Esophagus muscularis mucosa (tissue), 4 donors: Measurements from ENCODE around the gene ARL10. TPM values are rescaled to one million over a fixed set of nuclear protein-coding genes. Genes with fewer than 3 reads are reported as not detected.

Source experiments
- DNase-seq: peaks from one replicate; pipeline ENCODE4 v3.0.0-alpha.2; 2017; ENCODE audit errors: extremely low spot score
- H3K27ac ChIP-seq, 4 donors: fragments of 200-600 bp; sonication (generic); replicated peaks in 1 of 4; 1 replicate in 3 of 4; 2 replicates in 1 of 4; pipeline ENCODE4 v1.5.1; 2016 to 2019; ENCODE audit warnings: mild to moderate bottlenecking in 1 of 4
- H3K27me3 ChIP-seq, 4 donors: fragments of 200-600 bp; sonication (generic); one replicate each; pipeline versions ENCODE4 v1.5.1 to v1.6.0; 2016 to 2019
- H3K36me3 ChIP-seq, 4 donors: fragments of 200-600 bp; sonication (generic); one replicate each; pipeline ENCODE4 v1.5.1; 2016 to 2019
- H3K4me1 ChIP-seq, 4 donors: fragments of 200-600 bp; sonication (generic); one replicate each; pipeline ENCODE4 v1.5.1; 2016 to 2019
- H3K4me3 ChIP-seq, 4 donors: fragments of 200-600 bp; sonication (generic); 1 replicate in 2 of 4; 2 replicates in 2 of 4; pipeline ENCODE4 v1.5.1; 2016 to 2019; ENCODE audit warnings: mild to moderate bottlenecking in 4 of 4, moderate library complexity in 1 of 4
- H3K9me3 ChIP-seq, 4 donors: fragments of 200-600 bp; sonication (generic); 1 replicate in 3 of 4; 2 replicates in 1 of 4; pipeline ENCODE4 v1.5.1; 2016 to 2019
- CTCF ChIP-seq, 3 experiments: fragments of 200-600 bp in 2 of 3; fragments of 450-650 bp in 1 of 3; sonication (generic) in 2 of 3; IDR thresholded peaks; one replicate each; pipeline ENCODE4 v1.5.1; 2017 to 2019; ENCODE audit warnings: antibody characterized with exemption in 3 of 3, mild to moderate bottlenecking in 2 of 3, moderate library complexity in 1 of 3
- EP300 ChIP-seq: sonication (generic); formaldehyde crosslinking; IDR thresholded peaks from one replicate; pipeline ENCODE4 v1.6.1; 2017; ENCODE audit warnings: antibody characterized with exemption
- POLR2A ChIP-seq: fragments of 450-650 bp; IDR thresholded peaks from one replicate; pipeline ENCODE4 v1.6.1; 2017; ENCODE audit warnings: antibody characterized with exemption, moderate library complexity, mild to moderate bottlenecking, low read depth
- POLR2AphosphoS5 ChIP-seq, 2 donors: sonication (generic); formaldehyde crosslinking; IDR thresholded peaks; one replicate each; pipeline ENCODE4 v1.6.1; 2017; ENCODE audit warnings: antibody characterized with exemption in 2 of 2
- WGBS: methylation state at CpG from one replicate; pipeline ENCODE4 v1.1.5; 2018; 5-methylcytosine and 5-hydroxymethylcytosine counted together
- intact Hi-C: fragments of 100-400 bp; cut with DNase I; formaldehyde crosslinking; loops from one replicate; pipeline ENCODE4 v1.15.1; 2023
- total RNA-seq, 4 donors: library from RNA; depleted of rRNA; stranded (reverse); fragments of >200 nt; gene quantifications; one replicate each; pipeline versions ENCODE4 v1.1.0 to v1.2.1, GENCODE V29; 2016

The ARL10 gene
- total RNA-seq, 4 donors from 2014 or later: 5.4 to 16.9 (median 7.1) TPM

- intact Hi-C loops: no loop called here
- DNase-seq: no peak
Observed at GRCh38 chr5:176394881-176395675, 29.8 kb downstream of the ARL10 start.

GRCh38 chr5:176396330-176396729, 31.0 kb downstream of the ARL10 start:
- H3K36me3 ChIP-seq: peaks cover 14 to 90% (median 71%) of the 10 kb centered on the region in 4 donors
- no peaks in the 10 kb centered on the region for H3K27me3 ChIP-seq
- H3K4me1 ChIP-seq: peaks cover 13 to 30% (median 21%) of the 10 kb centered on the region in 4 donors
- H3K9me3 ChIP-seq: no peaks in the 10 kb centered on the region
- H3K4me3 ChIP-seq: no peak overlapping the region
- no peak for DNase-seq
- no peak for TF ChIP-seq POLR2AphosphoS5 (IDR thresholded peaks at IDR 0.05)
- TF ChIP-seq POLR2A: no peak
- TF ChIP-seq EP300: no peak
- no peak for TF ChIP-seq CTCF (IDR thresholded peaks at IDR 0.05)
- intact Hi-C loops: no loop called here
- 61% methylated on average over 5 of the region's 6 CpGs for WGBS
- peak overlapping the region; percentile 20 to 56 (median 54) for H3K27ac ChIP-seq

More at GRCh38 chr5:176394881-176395675, 29.8 kb downstream of the ARL10 start:
- TF ChIP-seq CTCF (IDR thresholded peaks at IDR 0.05) (no peak), POLR2A (no peak), POLR2AphosphoS5 (IDR thresholded peaks at IDR 0.05) (no peak), EP300 (no peak)
- Histone ChIP-seq H3K4me1 (peaks cover 16 to 31% (median 20%) of the 10 kb centered on the region in 4 donors), H3K9me3 (no peaks in the 10 kb centered on the region), H3K36me3 (peaks cover 19 to 88% (median 76%) of the 10 kb centered on the region in 4 donors), H3K27ac (peak overlapping the region; percentile 20 to 56 (median 54)), H3K4me3 (no peak overlapping the region), H3K27me3 (no peaks in the 10 kb centered on the region)
- 74% methylated on average over 11 of the region's 11 CpGs for WGBS

- H3K4me1 ChIP-seq: peaks cover 22 to 34% (median 30%) of the 10 kb centered on the region in 4 donors
- no peaks in the 10 kb centered on the region for H3K27me3 ChIP-seq
- H3K4me3 ChIP-seq: no peak overlapping the region
- H3K9me3 ChIP-seq: no peaks in the 10 kb centered on the region
- H3K27ac ChIP-seq: peak overlapping the region in 1 of 4 donors; percentile 22
- intact Hi-C loops: no loop called here
- no peak for DNase-seq
- TF ChIP-seq EP300: no peak
- no peak for TF ChIP-seq POLR2AphosphoS5 (IDR thresholded peaks at IDR 0.05)
- TF ChIP-seq CTCF (IDR thresholded peaks at IDR 0.05): no peak
- peaks cover 0 to 75% (median 60%) of the 10 kb centered on the region in 4 donors for H3K36me3 ChIP-seq
- 93% methylated on average over 12 of the region's 18 CpGs for WGBS
Observed at GRCh38 chr5:176397736-176398420, 32.6 kb downstream of the ARL10 start.

GRCh38 chr5:176400382-176401156, 35.3 kb downstream of the ARL10 start:
- intact Hi-C loops: no loop called here
- WGBS: 81% methylated on average over 14 of the region's 17 CpGs
- TF ChIP-seq POLR2A (no peak), EP300 (no peak), POLR2AphosphoS5 (IDR thresholded peaks at IDR 0.05) (no peak), CTCF (IDR thresholded peaks at IDR 0.05) (no peak)
- Histone ChIP-seq H3K27me3 (no peaks in the 10 kb centered on the region), H3K9me3 (no peaks in the 10 kb centered on the region), H3K27ac (no peak overlapping the region), H3K36me3 (peaks cover 5 to 69% (median 59%) of the 10 kb centered on the region in 4 donors), H3K4me3 (no peak overlapping the region), H3K4me1 (peaks cover 12 to 27% (median 23%) of the 10 kb centered on the region in 4 donors)
- no peak for DNase-seq
